CD4-positive, alpha-beta T cell treated with Interleukin-2 at 100 ng/mL for 4 hours (primary cell): ENCODE results near the gene MFSD2A.
"Not testable (repeated sequence)": the region's sequence is repeated elsewhere in the genome, so short reads cannot be mapped to it uniquely, and the experiment has no call there.

Experiments
- DNase-seq: peaks from one replicate; pipeline ENCODE4 v3.0.0-alpha.2; 2020; ENCODE audit warnings: low spot score

MFSD2A gene

GRCh38 chr1:39940980-39941871 is 13.7 kb upstream of the MFSD2A start:
- no peak for DNase-seq

- no peak for DNase-seq
Observed at GRCh38 chr1:39943471-39944290, 11.3 kb upstream of the MFSD2A start.

- DNase-seq, result no peak
Observed at GRCh38 chr1:39944410-39945112, 10.4 kb upstream of the MFSD2A start.

- DNase-seq, result no peak
Observed at GRCh38 chr1:39946216-39946615, 8.7 kb upstream of the MFSD2A start.

GRCh38 chr1:39947260-39947659 is 7.7 kb upstream of the MFSD2A start:
- DNase-seq, result no peak

GRCh38 chr1:39949891-39950290 is 5.1 kb upstream of the MFSD2A start:
- no peak for DNase-seq

GRCh38 chr1:39951926-39952325 is 3.0 kb upstream of the MFSD2A start:
- DNase-seq, result no peak

- no peak for DNase-seq
Observed at GRCh38 chr1:39952359-39953110, 2.4 kb upstream of the MFSD2A start.

- no peak for DNase-seq
Observed at GRCh38 chr1:39954324-39954869, 548 bp upstream of the MFSD2A start.

- DNase-seq, result peak; percentile 27
Observed at GRCh38 chr1:39955547-39956539, 898 bp downstream of the MFSD2A start.

- DNase-seq, result no peak
Observed at GRCh38 chr1:39957299-39958015, 2.5 kb downstream of the MFSD2A start.

GRCh38 chr1:39958403-39959200 is 3.7 kb downstream of the MFSD2A start:
- DNase-seq, result no peak

GRCh38 chr1:39959651-39960333 is 4.8 kb downstream of the MFSD2A start:
- no peak for DNase-seq

- DNase-seq, result no peak
Observed at GRCh38 chr1:39960431-39960958, 5.5 kb downstream of the MFSD2A start.

GRCh38 chr1:39962450-39962825 is 7.5 kb downstream of the MFSD2A start:
- DNase-seq, result no peak

GRCh38 chr1:39962964-39963363 is 8.0 kb downstream of the MFSD2A start:
- not testable (repeated sequence) for DNase-seq

GRCh38 chr1:39964552-39964951 is 9.6 kb downstream of the MFSD2A start:
- no peak for DNase-seq

GRCh38 chr1:39965044-39965443 is 10.1 kb downstream of the MFSD2A start:
- DNase-seq, result no peak
